Right lobe of liver (tissue), 6 donors: ENCODE results near the gene METTL25. TPM values are rescaled to one million over a fixed set of nuclear protein-coding genes. Genes with fewer than 3 reads are reported as not detected.

Experiments used
- ATAC-seq, 4 donors: fragments of 200-7000 bp; cut with Tn5 transposase; one replicate each; pipeline ENCODE4 v1.9.1; 2020; ENCODE audit warnings: mild to moderate bottlenecking in 4 of 4, moderate library complexity in 4 of 4
- DNase-seq, 3 donors: peaks; one replicate each; pipeline ENCODE4 v3.0.0-alpha.2; 2020
- H3K27ac ChIP-seq, 3 donors: fragments of 200-600 bp; one replicate each; pipeline ENCODE4 v1.8.0; 2022
- H3K27me3 ChIP-seq, 2 donors: fragments of 200-600 bp; one replicate each; pipeline ENCODE4 v1.8.0; 2022
- H3K36me3 ChIP-seq, 4 donors: fragments of 200-600 bp; sonication (generic) in 1 of 4; one replicate each; pipeline versions ENCODE4 v1.5.1 to v1.8.0; 2017 to 2022; ENCODE audit warnings: control low read depth in 1 of 4
- H3K4me1 ChIP-seq, 4 donors: fragments of 200-600 bp; sonication (generic) in 1 of 4; one replicate each; pipeline versions ENCODE4 v1.5.1 to v1.8.0; 2017 to 2022; ENCODE audit warnings: control low read depth in 1 of 4
- H3K4me3 ChIP-seq, 3 donors: fragments of 200-600 bp; one replicate each; pipeline ENCODE4 v1.8.0; 2022
- H3K9me3 ChIP-seq, 4 donors: fragments of 200-600 bp; sonication (generic) in 1 of 4; one replicate each; pipeline versions ENCODE4 v1.5.1 to v1.8.0; 2017 to 2022; ENCODE audit warnings: control low read depth in 1 of 4
- POLR2A ChIP-seq: fragments of 450-650 bp; IDR thresholded peaks from one replicate; pipeline ENCODE4 v1.6.1; 2017; ENCODE audit warnings: antibody characterized with exemption, mild to moderate bottlenecking
- WGBS: methylation state at CpG from one replicate; pipeline ENCODE4 v1.1.6; 2018; ENCODE audit warnings: low coverage, low lambda C conversion rate; ENCODE audit not compliant: insufficient coverage; ENCODE audit errors: missing lambda C conversion rate; 5-methylcytosine and 5-hydroxymethylcytosine counted together
- intact Hi-C, 2 donors: fragments of 100-400 bp; cut with DNase I; formaldehyde crosslinking; loops; one replicate each; pipeline versions ENCODE4 v1.11.2 to v1.14.1; 2022
- total RNA-seq, 6 experiments: library from RNA; depleted of rRNA in 2 of 6; stranded (reverse); fragments of >200 nt in 2 of 6; fragmentation: NEBNext Ultra II Directional in 3 of 6; extraction: Animal tissue kit (Norgen Biotek cat#: 25700) in 3 of 6; gene quantifications; one replicate each; pipeline versions ENCODE4 v1.1.0 to v1.2.4, GENCODE V29; 2016 to 2023
- TF ChIP-seq, protein P1 (sequence below), 4 donors: fragments of 200-600 bp in 3 of 4; fragments of 450-650 bp in 1 of 4; IDR thresholded peaks; one replicate each; pipeline versions ENCODE4 v1.5.1 to v1.8.0; 2016 to 2022; ENCODE audit warnings: antibody characterized with exemption in 4 of 4, mild to moderate bottlenecking in 2 of 4
- donor health status: DM: no; HTN: yes; CAD: no.
- donor health status: DM: no; HTN: no; CAD: no.
- donor health status: DM: no; HTN: no; CAD: no.
- donor health status: DM: no; HTN: yes; CAD: no.
- donor health status: DM: no; HTN: yes; CAD: no.

METTL25 gene
- total RNA-seq, 6 experiments from 2014 or later: 3.1 to 9.8 (median 5.4) TPM

DNA sequence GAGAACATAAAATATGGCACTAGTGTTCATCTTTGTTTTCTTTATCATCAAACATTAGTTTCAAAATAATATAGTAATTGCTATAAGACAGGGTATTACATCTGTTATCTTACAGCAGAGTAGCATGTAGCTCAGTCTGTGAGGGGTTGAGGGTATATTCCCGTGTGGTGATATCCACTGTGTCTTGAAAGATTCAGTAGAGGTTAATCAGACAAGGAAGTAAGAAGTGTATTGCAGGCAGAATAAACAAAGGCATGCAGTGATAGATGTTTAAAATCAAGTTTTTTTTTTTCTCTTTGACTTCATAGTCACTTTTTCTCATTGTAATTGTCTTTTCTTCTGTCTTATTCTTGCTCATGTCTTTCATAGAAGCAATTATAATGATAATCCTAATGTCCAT is 48.3 kb downstream of the METTL25 start:
- ATAC-seq: no peak
- Histone ChIP-seq H3K27ac (no peak overlapping the region), H3K9me3 (no peaks in the 10 kb centered on the region), H3K4me1 (no peaks in the 10 kb centered on the region), H3K4me3 (no peak overlapping the region), H3K36me3 (no peaks in the 10 kb centered on the region), H3K27me3 (no peaks in the 10 kb centered on the region)
- TF ChIP-seq, protein P1, sequence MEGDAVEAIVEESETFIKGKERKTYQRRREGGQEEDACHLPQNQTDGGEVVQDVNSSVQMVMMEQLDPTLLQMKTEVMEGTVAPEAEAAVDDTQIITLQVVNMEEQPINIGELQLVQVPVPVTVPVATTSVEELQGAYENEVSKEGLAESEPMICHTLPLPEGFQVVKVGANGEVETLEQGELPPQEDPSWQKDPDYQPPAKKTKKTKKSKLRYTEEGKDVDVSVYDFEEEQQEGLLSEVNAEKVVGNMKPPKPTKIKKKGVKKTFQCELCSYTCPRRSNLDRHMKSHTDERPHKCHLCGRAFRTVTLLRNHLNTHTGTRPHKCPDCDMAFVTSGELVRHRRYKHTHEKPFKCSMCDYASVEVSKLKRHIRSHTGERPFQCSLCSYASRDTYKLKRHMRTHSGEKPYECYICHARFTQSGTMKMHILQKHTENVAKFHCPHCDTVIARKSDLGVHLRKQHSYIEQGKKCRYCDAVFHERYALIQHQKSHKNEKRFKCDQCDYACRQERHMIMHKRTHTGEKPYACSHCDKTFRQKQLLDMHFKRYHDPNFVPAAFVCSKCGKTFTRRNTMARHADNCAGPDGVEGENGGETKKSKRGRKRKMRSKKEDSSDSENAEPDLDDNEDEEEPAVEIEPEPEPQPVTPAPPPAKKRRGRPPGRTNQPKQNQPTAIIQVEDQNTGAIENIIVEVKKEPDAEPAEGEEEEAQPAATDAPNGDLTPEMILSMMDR (IDR thresholded peaks at IDR 0.05): no peak
- TF ChIP-seq POLR2A: no peak
- 86% methylated on average over 1 of the region's 1 CpG for WGBS
- intact Hi-C loops: no loop called here
- DNase-seq: no peak

DNA sequence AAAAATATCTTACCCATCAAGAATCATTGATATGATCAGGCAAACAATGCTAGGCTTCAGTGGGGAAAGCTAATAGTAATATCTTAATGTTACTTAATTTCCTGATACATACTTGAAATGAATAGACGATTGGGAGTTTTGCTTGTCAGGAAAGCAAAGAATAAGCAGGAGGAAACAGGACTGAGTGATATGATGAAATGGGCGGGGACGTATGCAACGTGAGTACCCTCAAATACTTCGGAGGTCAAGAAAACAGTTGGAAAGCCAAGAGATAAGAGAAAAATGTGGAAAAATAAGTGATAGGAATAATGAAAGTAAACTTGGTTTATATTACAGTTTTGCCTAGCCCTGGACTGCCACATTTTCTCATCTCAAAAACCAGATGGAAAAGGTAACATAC is 49.2 kb downstream of the METTL25 start:
- no peak for DNase-seq
- no peak overlapping the region for H3K4me3 ChIP-seq
- H3K27ac ChIP-seq: no peak overlapping the region
- WGBS: 58% methylated on average over 5 of the region's 5 CpGs
- no peaks in the 10 kb centered on the region for H3K27me3 ChIP-seq
- H3K4me1 ChIP-seq: no peaks in the 10 kb centered on the region
- intact Hi-C loops: no loop called here
- H3K9me3 ChIP-seq: no peaks in the 10 kb centered on the region
- no peaks in the 10 kb centered on the region for H3K36me3 ChIP-seq
- ATAC-seq: no peak
- no peak for TF ChIP-seq POLR2A
- TF ChIP-seq, protein P1 (IDR thresholded peaks at IDR 0.05): no peak

DNA sequence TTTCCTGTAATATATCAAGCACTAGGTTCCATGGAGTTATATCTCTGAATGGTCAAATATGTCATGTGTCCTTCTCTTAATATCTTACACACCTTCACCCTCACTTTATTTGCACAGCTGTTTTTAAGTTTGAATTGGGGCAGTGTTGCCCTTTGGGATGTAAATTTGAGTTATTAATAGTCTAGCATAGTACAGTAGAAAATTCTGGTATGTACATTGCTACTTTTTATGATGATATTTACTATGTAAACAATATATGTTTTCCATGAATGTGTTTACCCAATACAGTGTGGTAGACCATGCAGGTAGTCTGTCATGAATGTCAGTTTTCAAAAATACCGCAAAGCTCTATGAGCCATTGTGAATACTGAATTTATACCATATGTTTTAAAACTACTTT is 50.5 kb downstream of the METTL25 start:
- TF ChIP-seq POLR2A: no peak
- TF ChIP-seq, protein P1 (IDR thresholded peaks at IDR 0.05): no peak
- no peak overlapping the region for H3K4me3 ChIP-seq
- H3K4me1 ChIP-seq: no peaks in the 10 kb centered on the region
- ATAC-seq: no peak
- H3K9me3 ChIP-seq: no peaks in the 10 kb centered on the region
- no peaks in the 10 kb centered on the region for H3K36me3 ChIP-seq
- 100% methylated on average over 1 of the region's 1 CpG for WGBS
- intact Hi-C loops: no loop called here
- DNase-seq: no peak
- no peaks in the 10 kb centered on the region for H3K27me3 ChIP-seq
- no peak overlapping the region for H3K27ac ChIP-seq

DNA sequence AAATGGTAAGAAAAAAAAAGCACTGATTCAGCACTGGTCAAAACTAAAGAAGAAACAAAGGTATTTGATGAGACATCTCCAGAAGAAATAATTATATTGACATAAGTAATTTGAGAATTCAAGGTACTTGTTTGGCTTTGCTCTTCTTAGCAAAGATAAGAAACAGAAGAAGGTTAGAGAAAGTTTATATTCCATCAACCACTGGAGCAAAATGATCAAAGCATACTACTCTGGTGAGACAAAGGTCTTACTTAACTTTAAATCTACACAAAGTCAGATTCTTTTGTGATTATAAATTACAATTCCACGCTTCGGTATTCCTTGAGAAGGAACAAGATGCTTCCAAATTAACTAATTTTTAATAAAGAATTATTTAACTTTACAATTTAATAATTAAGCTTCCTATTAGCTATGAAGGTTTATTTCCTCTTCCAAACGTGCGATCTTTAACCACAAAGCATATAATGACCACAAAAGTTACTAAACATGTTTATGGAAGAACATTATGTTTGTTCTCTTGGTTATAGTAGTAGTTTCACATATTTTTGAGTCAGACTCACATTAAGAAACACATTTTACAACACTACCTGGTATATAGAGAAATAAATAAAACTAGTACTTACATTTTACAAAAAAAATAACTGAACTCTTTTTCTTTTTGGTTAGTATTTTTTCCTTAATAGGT is 53.4 kb downstream of the METTL25 start:
- intact Hi-C loops: no loop called here
- DNase-seq (no peak), ATAC-seq (no peak)
- WGBS: 63% methylated on average over 4 of the region's 4 CpGs
- Histone ChIP-seq H3K27ac (no peak overlapping the region), H3K4me3 (no peak overlapping the region), H3K27me3 (no peaks in the 10 kb centered on the region), H3K36me3 (no peaks in the 10 kb centered on the region), H3K9me3 (no peaks in the 10 kb centered on the region), H3K4me1 (no peaks in the 10 kb centered on the region)
- TF ChIP-seq POLR2A: no peak
- TF ChIP-seq, protein P1 (IDR thresholded peaks at IDR 0.05): no peak
